Kidney capillary endothelial cell (primary cell): ENCODE measurements around the gene OLA1.

Experiments
- DNase-seq: peaks from one replicate; pipeline ENCODE4 v3.0.0-alpha.2; 2018; ENCODE audit warnings: low spot score

The OLA1 gene

DNA sequence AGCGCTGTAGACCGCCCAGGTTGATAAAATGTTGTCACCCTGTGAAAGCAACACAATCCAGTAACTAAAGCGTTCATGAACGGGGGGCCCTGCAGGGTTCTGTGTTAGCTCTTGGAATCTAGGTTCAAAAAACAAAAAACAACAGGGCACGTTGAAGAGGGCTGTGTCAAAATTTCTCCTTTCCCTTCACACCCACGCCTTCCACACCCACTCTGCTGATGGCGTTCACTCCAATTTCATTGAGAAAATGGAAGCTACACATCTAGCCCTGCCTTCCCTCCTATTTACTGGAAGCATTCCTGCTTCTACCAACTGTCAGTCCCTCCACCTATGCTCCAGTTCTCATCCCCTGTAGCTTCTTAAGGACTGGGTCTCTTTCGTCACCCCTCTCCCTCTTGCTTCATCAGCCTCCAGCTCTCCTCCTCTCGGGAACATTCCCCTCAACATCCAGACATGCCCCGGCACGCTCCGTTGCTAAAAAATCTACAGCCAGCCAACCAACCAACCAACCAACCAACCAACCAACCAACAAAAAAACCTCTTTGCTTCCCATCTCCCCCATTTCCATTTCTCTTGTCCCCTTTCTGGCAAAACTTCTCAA lies 184.7 kb downstream of the OLA1 start:
- DNase-seq: no peak

- DNase-seq: no peak
Observed at GRCh38 chr2:174062934-174063333, 185.4 kb downstream of the OLA1 start.

DNA sequence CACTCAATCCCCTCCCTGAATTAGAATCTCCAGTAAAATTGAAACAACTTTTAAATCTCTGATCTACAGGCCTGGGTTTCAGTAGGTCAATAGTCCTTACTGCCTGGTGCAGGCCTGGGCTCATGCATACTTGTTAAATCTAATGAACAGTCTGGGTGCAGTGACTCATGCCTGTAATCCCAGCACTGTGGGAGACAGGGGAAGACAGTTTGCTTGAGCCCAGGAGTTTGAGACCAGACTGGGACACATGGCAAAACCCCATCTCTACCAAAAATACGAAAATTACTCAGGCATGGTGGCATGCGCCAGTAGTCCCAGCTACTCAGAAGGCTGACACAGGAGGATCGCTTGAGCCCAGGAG lies 188.5 kb downstream of the OLA1 start:
- no peak for DNase-seq

GRCh38 chr2:174059178-174059883 lies 189.0 kb downstream of the OLA1 start:
- DNase-seq: peak; percentile 48

- no peak for DNase-seq
Observed at GRCh38 chr2:174058456-174058855, 189.9 kb downstream of the OLA1 start.

DNA sequence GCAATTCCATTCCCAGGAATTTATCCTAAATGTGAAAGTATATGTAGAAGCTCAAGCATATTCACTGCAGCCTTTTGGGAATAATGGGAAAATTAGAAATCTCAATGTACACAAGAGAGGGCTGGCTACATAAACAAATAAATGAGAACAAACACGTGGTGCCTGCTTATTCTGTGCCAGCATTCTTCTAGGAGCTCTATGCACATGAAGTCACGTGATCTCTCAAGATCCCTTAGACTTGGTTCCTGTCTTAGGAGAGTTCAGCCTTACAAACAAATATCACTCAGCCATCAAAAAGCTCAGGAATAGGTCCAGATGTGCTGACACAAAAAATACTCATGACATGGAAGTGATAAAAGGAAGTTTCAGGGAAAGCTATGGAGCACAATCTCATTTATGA lies 190.3 kb downstream of the OLA1 start:
- no peak for DNase-seq

- DNase-seq: no peak
Observed at GRCh38 chr2:174054926-174055325, 193.4 kb downstream of the OLA1 start.

- no peak for DNase-seq
Observed at GRCh38 chr2:174053355-174054151, 194.8 kb downstream of the OLA1 start.

- no peak for DNase-seq
Observed at GRCh38 chr2:174052584-174052976, 195.8 kb downstream of the OLA1 start.

DNA sequence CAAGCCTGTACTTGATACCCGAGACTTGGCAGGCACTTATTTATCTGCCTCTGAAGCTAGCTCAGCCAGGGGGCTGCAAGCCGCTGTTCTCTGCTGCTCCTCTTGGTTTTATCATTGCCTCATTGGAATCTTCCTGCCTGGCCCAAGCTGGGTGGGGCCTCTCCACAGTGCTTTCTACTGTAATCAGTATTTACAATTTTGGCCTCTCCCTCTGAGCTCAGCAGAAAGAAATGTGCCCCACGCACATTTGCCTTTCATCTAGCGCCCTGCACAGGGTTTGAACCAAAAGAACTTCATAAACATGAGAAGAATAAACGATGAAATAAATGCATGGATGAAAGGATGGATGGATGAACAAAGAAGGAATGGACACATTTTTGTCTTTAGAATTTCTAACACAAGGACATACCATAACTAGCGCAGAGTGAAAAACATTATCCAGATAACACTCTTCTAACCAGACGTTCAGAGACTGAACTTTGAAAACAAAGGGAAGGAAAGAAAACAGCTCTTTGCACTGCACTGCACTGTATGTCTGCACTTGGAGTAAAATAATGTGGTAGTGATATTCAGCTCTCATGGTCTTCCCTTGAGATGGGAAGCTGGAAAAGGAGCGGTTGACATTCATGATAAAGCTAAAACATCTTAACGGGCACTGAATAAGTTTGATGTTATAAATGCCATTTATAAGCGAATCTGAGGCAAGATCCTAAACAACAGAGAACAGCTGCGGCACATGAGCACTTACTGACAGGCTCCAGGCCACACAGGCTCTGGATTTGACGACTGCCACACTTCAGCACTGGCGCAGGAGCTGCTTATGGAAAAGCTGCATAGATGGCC lies 196.4 kb downstream of the OLA1 start:
- no peak for DNase-seq

DNA sequence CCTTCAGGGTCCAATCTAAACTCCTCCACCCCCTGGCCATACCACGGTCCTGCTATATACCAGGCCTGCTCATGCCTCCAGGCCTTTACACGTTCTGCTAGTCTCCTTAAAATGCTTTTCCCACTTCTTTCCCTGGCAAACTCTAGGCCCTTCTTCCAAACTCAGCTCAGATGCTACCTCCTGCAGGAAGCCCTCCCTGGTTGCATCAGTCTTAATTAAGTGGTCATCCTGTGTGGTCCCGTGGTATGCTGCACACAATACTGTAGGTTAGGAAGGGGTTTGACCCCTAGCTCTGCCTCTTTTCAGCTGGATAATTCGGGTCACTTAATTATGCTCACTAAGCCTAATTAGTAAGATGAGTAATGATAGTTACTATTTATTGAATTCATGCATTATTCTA lies 197.3 kb downstream of the OLA1 start:
- no peak for DNase-seq

DNA sequence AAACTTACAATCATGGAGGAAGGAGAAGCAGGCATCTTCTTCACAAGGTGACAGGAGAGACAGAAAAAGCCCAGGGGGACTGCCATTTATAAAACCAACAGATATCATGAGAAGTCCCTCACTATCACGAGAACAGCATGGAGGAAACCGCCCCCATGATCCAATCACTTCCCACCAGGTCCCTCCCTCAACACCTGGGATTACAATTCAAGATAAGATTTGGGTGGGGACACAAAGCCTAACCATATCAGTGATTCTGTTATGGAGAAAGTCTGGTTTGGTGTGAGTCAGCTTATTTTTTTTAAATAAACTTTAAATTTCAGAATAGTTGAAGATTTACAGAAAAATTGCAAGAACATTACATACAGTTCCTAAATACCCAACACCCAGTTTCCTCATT lies 198.4 kb downstream of the OLA1 start:
- no peak for DNase-seq

GRCh38 chr2:174048243-174048642 lies 200.1 kb downstream of the OLA1 start:
- no peak for DNase-seq

DNA sequence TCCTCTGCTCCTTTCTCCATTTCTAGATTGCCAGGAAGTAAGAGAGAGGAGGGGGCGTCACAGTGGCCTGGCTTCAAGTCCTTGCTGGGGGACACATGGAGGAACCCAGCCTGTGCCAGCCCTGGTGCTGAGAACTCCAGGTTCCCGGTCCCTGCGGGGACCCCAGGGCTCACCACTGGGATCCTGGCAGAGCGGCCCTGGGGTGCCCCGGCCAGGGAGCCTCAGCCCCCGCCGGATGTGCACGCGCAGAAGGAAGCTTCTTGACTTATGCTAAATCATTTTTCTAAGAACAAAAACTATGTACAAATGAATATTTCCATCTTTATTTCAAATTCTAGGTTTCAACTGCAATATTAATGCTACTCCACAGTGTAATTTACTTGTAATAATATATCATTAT lies 200.6 kb downstream of the OLA1 start:
- DNase-seq: no peak

- no peak for DNase-seq
Observed at GRCh38 chr2:174046172-174046571, 202.2 kb downstream of the OLA1 start.

DNA sequence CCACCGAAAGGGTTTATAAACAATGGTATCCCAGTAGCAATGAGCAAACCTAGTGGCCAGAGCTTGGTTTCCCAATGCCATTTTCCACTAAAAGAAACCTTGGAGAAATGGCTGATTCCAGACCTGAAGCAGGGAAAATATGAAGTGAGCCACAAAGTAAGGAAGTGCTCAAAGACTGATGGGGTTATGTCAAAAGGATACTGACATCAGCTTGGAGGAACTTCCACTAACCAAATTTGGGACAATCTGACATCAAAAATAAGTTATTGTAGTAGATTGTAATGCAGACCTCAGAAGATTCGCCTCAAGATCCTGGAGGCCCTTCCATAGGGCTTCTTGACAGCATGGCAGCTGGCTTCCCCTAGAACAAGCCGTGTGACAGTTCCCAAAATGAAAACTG lies 203.8 kb downstream of the OLA1 start:
- DNase-seq: no peak

DNA sequence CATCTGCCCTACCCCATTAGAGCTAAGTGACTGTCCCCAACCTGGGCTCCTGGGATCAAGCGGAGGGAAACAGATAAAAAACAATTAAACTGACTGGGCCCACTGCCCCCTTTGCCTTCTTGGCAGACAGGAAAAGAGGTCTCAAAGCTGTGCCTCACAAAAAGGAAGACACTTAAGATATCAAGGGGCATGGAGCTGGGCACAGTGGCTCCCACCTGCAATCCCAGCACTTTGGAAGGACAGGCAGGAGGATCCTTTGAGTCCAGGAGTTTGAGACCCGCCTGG lies 208.0 kb downstream of the OLA1 start:
- DNase-seq: no peak

DNA sequence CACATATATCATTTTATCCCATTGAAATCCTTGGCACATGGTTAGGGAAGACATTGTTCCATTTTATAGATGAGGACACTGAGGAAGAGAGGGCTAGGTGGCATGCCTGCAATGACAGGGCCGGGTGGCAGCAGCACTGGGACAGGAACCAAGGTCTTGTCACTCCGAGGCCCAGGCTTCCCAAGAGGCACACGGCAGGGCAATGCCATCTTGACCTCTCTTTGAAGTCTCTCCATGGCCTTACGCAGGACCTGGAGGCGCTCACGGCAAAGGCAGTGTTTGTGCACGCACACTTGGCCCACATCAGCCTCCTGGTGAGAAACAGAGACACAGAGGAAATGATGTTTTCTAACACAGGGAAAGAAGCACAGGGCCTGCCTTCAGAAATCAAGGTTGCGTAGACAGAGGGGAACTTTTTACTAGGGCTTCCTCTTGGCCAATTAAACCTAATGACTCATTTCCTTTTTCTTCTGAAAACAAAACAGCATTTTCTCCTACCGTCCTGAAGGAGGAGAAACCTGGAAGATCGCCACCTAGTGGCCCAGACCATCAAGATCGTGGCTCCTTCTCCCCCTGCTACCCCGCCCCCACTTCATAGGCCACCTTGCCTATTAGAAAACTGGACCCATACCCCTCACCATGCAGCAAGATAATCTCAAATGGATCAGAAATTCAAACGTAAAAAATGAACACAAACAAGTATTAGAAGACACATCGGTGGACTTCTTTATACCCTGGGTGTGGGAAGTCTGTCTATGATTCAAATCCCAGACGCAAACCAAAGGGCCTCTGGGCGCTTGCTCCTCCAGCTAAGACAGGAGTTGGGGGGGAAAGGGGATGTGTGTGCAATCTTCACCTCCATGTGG lies 208.5 kb downstream of the OLA1 start:
- peak; percentile 97 for DNase-seq

- DNase-seq: no peak
Observed at GRCh38 chr2:174038462-174038861, 209.9 kb downstream of the OLA1 start.

GRCh38 chr2:174036825-174037224 lies 211.5 kb downstream of the OLA1 start:
- no peak for DNase-seq

DNA sequence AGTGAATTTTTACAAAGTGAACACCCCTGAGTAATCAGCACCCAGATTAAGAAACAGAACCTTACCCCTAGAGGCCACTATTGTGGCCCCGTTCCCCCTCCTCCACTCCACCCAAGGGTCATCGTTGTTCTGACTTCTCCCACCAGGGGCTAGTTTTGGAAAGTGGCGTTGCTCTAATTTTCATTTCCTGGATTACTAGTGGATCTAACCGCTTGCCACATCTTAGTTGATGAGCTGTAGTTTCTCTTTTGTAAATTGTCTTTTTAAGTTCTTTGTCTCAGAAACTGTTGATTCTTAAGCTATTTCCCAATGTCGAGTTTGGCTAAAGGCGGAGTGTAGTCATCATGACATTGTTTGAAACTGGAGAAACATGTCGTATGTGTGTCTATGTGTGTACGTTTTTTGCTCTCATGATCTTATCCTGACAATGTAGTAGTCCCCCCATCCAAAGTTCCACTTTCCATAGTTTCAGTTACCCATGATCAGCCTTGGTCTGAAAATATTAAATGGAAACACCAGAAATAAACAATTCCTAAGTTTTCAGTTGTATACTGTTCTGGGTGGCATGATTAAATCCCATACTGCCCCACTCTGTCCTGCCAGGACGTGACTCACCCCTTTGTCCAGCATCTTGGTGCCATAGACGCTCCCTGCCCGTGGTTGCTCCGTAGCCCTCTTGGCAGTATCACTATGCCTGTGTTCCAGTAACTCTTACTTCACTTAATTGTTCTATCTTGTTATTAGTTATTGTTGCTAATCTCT lies 212.2 kb downstream of the OLA1 start:
- peak; percentile 34 for DNase-seq
